GM23338 (cell line): ENCODE results near the gene TBRG4. TPM values are rescaled to one million over a fixed set of nuclear protein-coding genes. Genes with fewer than 3 reads are reported as not detected.

Experiments
- ATAC-seq: fragments of 200-7000 bp; cut with Tn5 transposase; 3 replicates; pipeline ENCODE4 v1.9.1; 2020
- DNase-seq: peaks from one replicate; pipeline ENCODE4 v3.0.0-alpha.2; 2015; ENCODE audit warnings: low spot score
- H2AFZ ChIP-seq: fragments of 200-600 bp; sonication (generic); 2 replicates; pipeline ENCODE4 v1.8.0; 2016; ENCODE audit warnings: antibody characterized with exemption, mild to moderate bottlenecking, moderate library complexity
- H3F3A ChIP-seq: fragments of 200-600 bp; sonication (generic); replicated peaks from 2 replicates; pipeline ENCODE4 v1.8.0; 2017; ENCODE audit warnings: antibody characterized with exemption, mixed run types, low read depth
- H3K27ac ChIP-seq: fragments of 200-600 bp; sonication (generic); 2 replicates; pipeline ENCODE4 v1.6.1; 2016; ENCODE audit warnings: low read depth
- H3K27me3 ChIP-seq: fragments of 200-600 bp; sonication (generic); 2 replicates; pipeline ENCODE4 v1.8.0; 2016; ENCODE audit warnings: mild to moderate bottlenecking, mixed run types, moderate library complexity; ENCODE audit not compliant: insufficient read depth
- H3K36me3 ChIP-seq: fragments of 200-600 bp; sonication (generic); 2 replicates; pipeline ENCODE4 v1.8.0; 2016; ENCODE audit warnings: mild to moderate bottlenecking; ENCODE audit not compliant: insufficient read depth
- H3K4me1 ChIP-seq: fragments of 200-600 bp; sonication (generic); 2 replicates; pipeline ENCODE4 v1.8.0; 2016; ENCODE audit warnings: mild to moderate bottlenecking, moderate library complexity; ENCODE audit not compliant: insufficient read depth
- H3K4me2 ChIP-seq: fragments of 200-600 bp; sonication (generic); 2 replicates; pipeline ENCODE4 v1.7.1; 2017; ENCODE audit warnings: mixed run types
- H3K4me3 ChIP-seq: fragments of 200-600 bp; sonication (generic); 2 replicates; pipeline ENCODE4 v1.6.1; 2016; ENCODE audit warnings: mixed run types
- H3K79me2 ChIP-seq: fragments of 200-600 bp; sonication (generic); replicated peaks from 2 replicates; pipeline ENCODE4 v1.8.0; 2017; ENCODE audit warnings: mild to moderate bottlenecking; ENCODE audit not compliant: insufficient read depth
- H3K9me2 ChIP-seq: fragments of 200-600 bp; sonication (generic); 2 replicates; pipeline ENCODE4 v1.8.0; 2017; ENCODE audit not compliant: insufficient read depth
- H4K20me1 ChIP-seq: fragments of 200-600 bp; sonication (generic); replicated peaks from 2 replicates; pipeline ENCODE4 v1.8.0; 2017; ENCODE audit warnings: mild to moderate bottlenecking; ENCODE audit not compliant: insufficient read depth
- H3K27ac Mint-ChIP-seq: 2 replicates; pipeline ENCODE4 v1.8.0; 2020; ENCODE audit warnings: inconsistent platforms, mild to moderate bottlenecking, moderate library complexity, mixed read lengths
- H3K27me3 Mint-ChIP-seq: 3 replicates; pipeline ENCODE4 v1.8.0; 2022; ENCODE audit warnings: low read depth, mild to moderate bottlenecking, moderate library complexity, mixed read lengths, inconsistent platforms; ENCODE audit not compliant: insufficient read depth, poor library complexity
- H3K36me3 Mint-ChIP-seq: 3 replicates; pipeline ENCODE4 v1.8.0; 2021; ENCODE audit warnings: low read depth, mild to moderate bottlenecking, inconsistent platforms, moderate library complexity, mixed read lengths
- H3K4me1 Mint-ChIP-seq: 3 replicates; pipeline ENCODE4 v1.8.0; 2020; ENCODE audit warnings: mild to moderate bottlenecking, inconsistent platforms, mixed read lengths
- H3K4me3 Mint-ChIP-seq: 3 replicates; pipeline ENCODE4 v1.8.0; 2021; ENCODE audit warnings: moderate library complexity, mild to moderate bottlenecking, inconsistent platforms, mixed read lengths
- H3K9me3 Mint-ChIP-seq: 3 replicates; pipeline ENCODE4 v1.8.0; 2020; ENCODE audit warnings: moderate library complexity, mild to moderate bottlenecking, inconsistent platforms, mixed read lengths
- CREB1 ChIP-seq: fragments of 250-450 bp; sonication (Bioruptor Pico); IDR thresholded peaks from 2 replicates; pipeline ENCODE4 v1.5.0; 2020; ENCODE audit warnings: low read depth, mild to moderate bottlenecking, moderate library complexity
- CTCF ChIP-seq, 2 experiments: fragments of 200-600 bp in 1 of 2; sonication (generic) in 1 of 2; conservative IDR thresholded peaks; 2 replicates each; pipeline versions ENCODE4 v1.5.1 to v1.6.1; 2016 to 2017; ENCODE audit warnings: antibody characterized with exemption in 2 of 2, low read depth in 2 of 2, mild to moderate bottlenecking in 2 of 2, moderate library complexity in 1 of 2
- EZH2 ChIP-seq: fragments of 200-600 bp; sonication (generic); IDR thresholded peaks from one replicate; pipeline ENCODE4 v1.8.0; 2017; ENCODE audit warnings: antibody characterized with exemption, mild to moderate bottlenecking, low read depth; ENCODE audit not compliant: unreplicated experiment
- EZH2phosphoT487 ChIP-seq: fragments of 200-600 bp; sonication (generic); IDR thresholded peaks from one replicate; pipeline ENCODE4 v1.8.1; 2018; ENCODE audit warnings: antibody characterized with exemption; ENCODE audit not compliant: unreplicated experiment
- JUNB ChIP-seq: IDR thresholded peaks from one replicate; pipeline ENCODE4 v1.6.1; 2016; ENCODE audit warnings: antibody characterized with exemption; ENCODE audit not compliant: unreplicated experiment
- NANOG ChIP-seq: IDR thresholded peaks from 2 replicates; pipeline ENCODE4 v1.6.1; 2016; ENCODE audit warnings: antibody characterized with exemption, borderline replicate concordance
- POLR2AphosphoS5 ChIP-seq: IDR thresholded peaks from 2 replicates; pipeline ENCODE4 v1.6.1; 2016; ENCODE audit warnings: antibody characterized with exemption, low read depth
- STAT1 ChIP-seq: IDR thresholded peaks from one replicate; pipeline ENCODE4 v1.6.1; 2016; ENCODE audit warnings: antibody characterized with exemption; ENCODE audit not compliant: unreplicated experiment
- ZNF114 ChIP-seq: fragments of 250-450 bp; sonication (Bioruptor Pico); IDR thresholded peaks from 2 replicates; pipeline ENCODE4 v1.5.0; 2020; ENCODE audit warnings: mild to moderate bottlenecking, moderate library complexity
- ZNF331 ChIP-seq: fragments of 250-450 bp; sonication (Bioruptor Pico); IDR thresholded peaks from 2 replicates; pipeline ENCODE4 v1.5.0; 2020; ENCODE audit warnings: low read depth, mild to moderate bottlenecking, moderate library complexity
- polyA plus RNA-seq: library from polyadenylated mRNA; unstranded; fragments of >200 nt; fragmentation: Nextera tagmentation; extraction: Ambion mirVana; gene quantifications from 2 replicates; pipeline ENCODE4 v1.2.1, GENCODE V29; 2016
- total RNA-seq: library from RNA; depleted of rRNA; stranded (reverse); fragments of >200 nt; shearing (Covaris generic); gene quantifications from 2 replicates; pipeline ENCODE4 v1.2.3, GENCODE V29; 2014
- TF ChIP-seq, protein P1 (sequence below): IDR thresholded peaks from 2 replicates; pipeline ENCODE4 v1.6.1; 2016; ENCODE audit warnings: antibody characterized with exemption
- TF ChIP-seq, protein P2 (sequence below): fragments of 250-450 bp; sonication (Bioruptor Pico); IDR thresholded peaks from 2 replicates; pipeline ENCODE4 v1.5.0; 2020; ENCODE audit warnings: mild to moderate bottlenecking, moderate library complexity
- TF ChIP-seq, protein P3 (sequence below): IDR thresholded peaks from one replicate; pipeline ENCODE4 v1.6.1; 2018; ENCODE audit warnings: antibody characterized with exemption; ENCODE audit not compliant: unreplicated experiment

Gene TBRG4
- total and polyA plus RNA-seq, 2 experiments from 2014 or later: 72.5 to 162 TPM

- Mint-ChIP-seq H3K27me3 (peaks cover 27% of the 10 kb centered on the region), H3K36me3 (no peaks in the 10 kb centered on the region), H3K4me1 (no peaks in the 10 kb centered on the region), H3K4me3 (no peak overlapping the region), H3K27ac (no peak overlapping the region), H3K9me3 (no peaks in the 10 kb centered on the region; the same call in 2 of the 3 replicates)
- no peaks in the 10 kb centered on the region for H3K4me1 ChIP-seq
- no peak overlapping the region for H3K4me2 ChIP-seq
- H3F3A ChIP-seq: 0 out of 2 replicates have a peak, but pooled peaks cover 6% of the 10 kb centered on the region
- no peaks in the 10 kb centered on the region for H4K20me1 ChIP-seq
- no peak for ATAC-seq
- no peak overlapping the region for H2AFZ ChIP-seq
- no peaks in the 10 kb centered on the region for H3K36me3 ChIP-seq
- no peak for DNase-seq
- no peaks in the 10 kb centered on the region for H3K79me2 ChIP-seq
- no peaks in the 10 kb centered on the region for H3K9me2 ChIP-seq
- H3K27ac ChIP-seq: no peak overlapping the region
- no peak for TF ChIP-seq NANOG
- no peak for TF ChIP-seq EZH2
- no peak for TF ChIP-seq STAT1
- no peak for TF ChIP-seq POLR2AphosphoS5
- no peak for TF ChIP-seq JUNB
- TF ChIP-seq ZNF331 (CRISPR knock-in tag): no peak
- TF ChIP-seq, protein P1, sequence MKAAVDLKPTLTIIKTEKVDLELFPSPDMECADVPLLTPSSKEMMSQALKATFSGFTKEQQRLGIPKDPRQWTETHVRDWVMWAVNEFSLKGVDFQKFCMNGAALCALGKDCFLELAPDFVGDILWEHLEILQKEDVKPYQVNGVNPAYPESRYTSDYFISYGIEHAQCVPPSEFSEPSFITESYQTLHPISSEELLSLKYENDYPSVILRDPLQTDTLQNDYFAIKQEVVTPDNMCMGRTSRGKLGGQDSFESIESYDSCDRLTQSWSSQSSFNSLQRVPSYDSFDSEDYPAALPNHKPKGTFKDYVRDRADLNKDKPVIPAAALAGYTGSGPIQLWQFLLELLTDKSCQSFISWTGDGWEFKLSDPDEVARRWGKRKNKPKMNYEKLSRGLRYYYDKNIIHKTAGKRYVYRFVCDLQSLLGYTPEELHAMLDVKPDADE: no peak
- TF ChIP-seq, protein P2, sequence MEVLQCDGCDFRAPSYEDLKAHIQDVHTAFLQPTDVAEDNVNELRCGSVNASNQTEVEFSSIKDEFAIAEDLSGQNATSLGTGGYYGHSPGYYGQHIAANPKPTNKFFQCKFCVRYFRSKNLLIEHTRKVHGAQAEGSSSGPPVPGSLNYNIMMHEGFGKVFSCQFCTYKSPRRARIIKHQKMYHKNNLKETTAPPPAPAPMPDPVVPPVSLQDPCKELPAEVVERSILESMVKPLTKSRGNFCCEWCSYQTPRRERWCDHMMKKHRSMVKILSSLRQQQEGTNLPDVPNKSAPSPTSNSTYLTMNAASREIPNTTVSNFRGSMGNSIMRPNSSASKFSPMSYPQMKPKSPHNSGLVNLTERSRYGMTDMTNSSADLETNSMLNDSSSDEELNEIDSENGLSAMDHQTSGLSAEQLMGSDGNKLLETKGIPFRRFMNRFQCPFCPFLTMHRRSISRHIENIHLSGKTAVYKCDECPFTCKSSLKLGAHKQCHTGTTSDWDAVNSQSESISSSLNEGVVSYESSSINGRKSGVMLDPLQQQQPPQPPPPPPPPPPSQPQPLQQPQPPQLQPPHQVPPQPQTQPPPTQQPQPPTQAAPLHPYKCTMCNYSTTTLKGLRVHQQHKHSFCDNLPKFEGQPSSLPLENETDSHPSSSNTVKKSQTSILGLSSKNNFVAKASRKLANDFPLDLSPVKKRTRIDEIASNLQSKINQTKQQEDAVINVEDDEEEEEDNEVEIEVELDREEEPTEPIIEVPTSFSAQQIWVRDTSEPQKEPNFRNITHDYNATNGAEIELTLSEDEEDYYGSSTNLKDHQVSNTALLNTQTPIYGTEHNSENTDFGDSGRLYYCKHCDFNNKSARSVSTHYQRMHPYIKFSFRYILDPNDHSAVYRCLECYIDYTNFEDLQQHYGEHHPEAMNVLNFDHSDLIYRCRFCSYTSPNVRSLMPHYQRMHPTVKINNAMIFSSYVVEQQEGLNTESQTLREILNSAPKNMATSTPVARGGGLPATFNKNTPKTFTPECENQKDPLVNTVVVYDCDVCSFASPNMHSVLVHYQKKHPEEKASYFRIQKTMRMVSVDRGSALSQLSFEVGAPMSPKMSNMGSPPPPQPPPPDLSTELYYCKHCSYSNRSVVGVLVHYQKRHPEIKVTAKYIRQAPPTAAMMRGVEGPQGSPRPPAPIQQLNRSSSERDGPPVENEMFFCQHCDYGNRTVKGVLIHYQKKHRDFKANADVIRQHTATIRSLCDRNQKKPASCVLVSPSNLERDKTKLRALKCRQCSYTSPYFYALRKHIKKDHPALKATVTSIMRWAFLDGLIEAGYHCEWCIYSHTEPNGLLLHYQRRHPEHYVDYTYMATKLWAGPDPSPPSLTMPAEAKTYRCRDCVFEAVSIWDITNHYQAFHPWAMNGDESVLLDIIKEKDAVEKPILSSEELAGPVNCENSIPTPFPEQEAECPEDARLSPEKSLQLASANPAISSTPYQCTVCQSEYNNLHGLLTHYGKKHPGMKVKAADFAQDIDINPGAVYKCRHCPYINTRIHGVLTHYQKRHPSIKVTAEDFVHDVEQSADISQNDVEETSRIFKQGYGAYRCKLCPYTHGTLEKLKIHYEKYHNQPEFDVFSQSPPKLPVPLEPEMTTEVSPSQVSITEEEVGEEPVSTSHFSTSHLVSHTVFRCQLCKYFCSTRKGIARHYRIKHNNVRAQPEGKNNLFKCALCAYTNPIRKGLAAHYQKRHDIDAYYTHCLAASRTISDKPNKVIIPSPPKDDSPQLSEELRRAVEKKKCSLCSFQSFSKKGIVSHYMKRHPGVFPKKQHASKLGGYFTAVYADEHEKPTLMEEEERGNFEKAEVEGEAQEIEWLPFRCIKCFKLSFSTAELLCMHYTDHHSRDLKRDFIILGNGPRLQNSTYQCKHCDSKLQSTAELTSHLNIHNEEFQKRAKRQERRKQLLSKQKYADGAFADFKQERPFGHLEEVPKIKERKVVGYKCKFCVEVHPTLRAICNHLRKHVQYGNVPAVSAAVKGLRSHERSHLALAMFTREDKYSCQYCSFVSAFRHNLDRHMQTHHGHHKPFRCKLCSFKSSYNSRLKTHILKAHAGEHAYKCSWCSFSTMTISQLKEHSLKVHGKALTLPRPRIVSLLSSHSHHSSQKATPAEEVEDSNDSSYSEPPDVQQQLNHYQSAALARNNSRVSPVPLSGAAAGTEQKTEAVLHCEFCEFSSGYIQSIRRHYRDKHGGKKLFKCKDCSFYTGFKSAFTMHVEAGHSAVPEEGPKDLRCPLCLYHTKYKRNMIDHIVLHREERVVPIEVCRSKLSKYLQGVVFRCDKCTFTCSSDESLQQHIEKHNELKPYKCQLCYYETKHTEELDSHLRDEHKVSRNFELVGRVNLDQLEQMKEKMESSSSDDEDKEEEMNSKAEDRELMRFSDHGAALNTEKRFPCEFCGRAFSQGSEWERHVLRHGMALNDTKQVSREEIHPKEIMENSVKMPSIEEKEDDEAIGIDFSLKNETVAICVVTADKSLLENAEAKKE: no peak
- TF ChIP-seq EZH2phosphoT487: no peak
- TF ChIP-seq, protein P3, sequence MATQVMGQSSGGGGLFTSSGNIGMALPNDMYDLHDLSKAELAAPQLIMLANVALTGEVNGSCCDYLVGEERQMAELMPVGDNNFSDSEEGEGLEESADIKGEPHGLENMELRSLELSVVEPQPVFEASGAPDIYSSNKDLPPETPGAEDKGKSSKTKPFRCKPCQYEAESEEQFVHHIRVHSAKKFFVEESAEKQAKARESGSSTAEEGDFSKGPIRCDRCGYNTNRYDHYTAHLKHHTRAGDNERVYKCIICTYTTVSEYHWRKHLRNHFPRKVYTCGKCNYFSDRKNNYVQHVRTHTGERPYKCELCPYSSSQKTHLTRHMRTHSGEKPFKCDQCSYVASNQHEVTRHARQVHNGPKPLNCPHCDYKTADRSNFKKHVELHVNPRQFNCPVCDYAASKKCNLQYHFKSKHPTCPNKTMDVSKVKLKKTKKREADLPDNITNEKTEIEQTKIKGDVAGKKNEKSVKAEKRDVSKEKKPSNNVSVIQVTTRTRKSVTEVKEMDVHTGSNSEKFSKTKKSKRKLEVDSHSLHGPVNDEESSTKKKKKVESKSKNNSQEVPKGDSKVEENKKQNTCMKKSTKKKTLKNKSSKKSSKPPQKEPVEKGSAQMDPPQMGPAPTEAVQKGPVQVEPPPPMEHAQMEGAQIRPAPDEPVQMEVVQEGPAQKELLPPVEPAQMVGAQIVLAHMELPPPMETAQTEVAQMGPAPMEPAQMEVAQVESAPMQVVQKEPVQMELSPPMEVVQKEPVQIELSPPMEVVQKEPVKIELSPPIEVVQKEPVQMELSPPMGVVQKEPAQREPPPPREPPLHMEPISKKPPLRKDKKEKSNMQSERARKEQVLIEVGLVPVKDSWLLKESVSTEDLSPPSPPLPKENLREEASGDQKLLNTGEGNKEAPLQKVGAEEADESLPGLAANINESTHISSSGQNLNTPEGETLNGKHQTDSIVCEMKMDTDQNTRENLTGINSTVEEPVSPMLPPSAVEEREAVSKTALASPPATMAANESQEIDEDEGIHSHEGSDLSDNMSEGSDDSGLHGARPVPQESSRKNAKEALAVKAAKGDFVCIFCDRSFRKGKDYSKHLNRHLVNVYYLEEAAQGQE: no peak
- TF ChIP-seq ZNF114 (CRISPR knock-in tag): no peak
- no peak for TF ChIP-seq CREB1 (CRISPR knock-in tag)
- no peak for TF ChIP-seq CTCF (conservative IDR thresholded peaks at IDR 0.05; ENCODE audit: low read depth in 2 of 2)
- no peak overlapping the region for H3K4me3 ChIP-seq
- H3K27me3 ChIP-seq: 0 out of 2 replicates have a peak, but pooled peaks cover 5% of the 10 kb centered on the region
Measured at GRCh38 chr7:45084901-45085618, 26.4 kb downstream of the TBRG4 start.
